LNCAP (cell line): ENCODE results near the gene BCOR.

ENCODE experiments used
- CTCF ChIP-seq: fragments of 450-650 bp; IDR thresholded peaks from 2 replicates; pipeline ENCODE4 v1.5.1; 2017; ENCODE audit warnings: mild to moderate bottlenecking

Gene BCOR

GRCh38 chrX:40100537-40101429 is 3.0 kb upstream of the BCOR start:
- TF ChIP-seq CTCF = no peak

GRCh38 chrX:40100141-40100536 is 2.4 kb upstream of the BCOR start:
- no peak for TF ChIP-seq CTCF

DNA sequence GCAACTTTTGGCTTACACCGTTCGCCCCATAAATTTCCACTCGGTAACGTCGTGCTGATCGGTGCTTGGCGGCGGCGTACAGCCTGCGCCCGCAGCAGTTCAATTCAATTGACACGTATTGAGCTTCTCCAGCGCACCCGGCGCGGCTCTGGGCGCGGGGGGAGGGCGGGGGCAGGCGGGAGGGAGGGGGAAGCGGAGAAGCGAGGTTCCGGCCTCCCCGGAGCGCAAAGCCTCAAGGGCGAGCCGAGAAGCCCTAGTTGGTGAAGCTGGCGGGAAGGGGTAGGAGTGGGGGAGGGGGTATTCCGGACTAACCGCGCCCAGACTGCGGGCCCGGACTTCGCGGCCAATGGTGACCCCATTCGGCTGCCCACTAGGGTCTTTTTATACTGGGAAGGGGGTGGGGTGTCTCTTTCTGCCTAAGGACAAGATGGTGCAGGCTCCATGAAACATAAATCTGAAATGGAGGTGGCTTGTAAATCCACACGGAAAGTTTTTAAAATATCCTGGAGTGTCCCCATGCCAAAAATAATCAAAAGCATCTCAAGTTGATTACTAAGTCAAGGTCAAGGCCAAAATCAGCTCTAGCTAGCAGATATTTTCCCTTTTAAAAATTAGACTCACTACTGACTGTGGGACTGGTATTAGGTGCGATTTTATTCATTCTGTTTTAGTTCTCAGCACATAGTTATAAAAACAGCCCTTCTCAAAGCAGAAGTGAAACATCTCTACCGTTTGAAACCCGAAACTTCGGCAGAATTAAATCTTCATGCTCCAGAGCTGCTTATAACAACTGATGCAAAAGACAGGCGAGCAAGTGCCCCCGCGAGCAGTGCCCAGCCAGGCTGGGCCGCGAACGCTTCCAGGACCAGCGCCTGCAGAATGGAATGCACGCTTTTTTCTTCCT is 1.5 kb upstream of the BCOR start:
- TF ChIP-seq CTCF = no peak

DNA sequence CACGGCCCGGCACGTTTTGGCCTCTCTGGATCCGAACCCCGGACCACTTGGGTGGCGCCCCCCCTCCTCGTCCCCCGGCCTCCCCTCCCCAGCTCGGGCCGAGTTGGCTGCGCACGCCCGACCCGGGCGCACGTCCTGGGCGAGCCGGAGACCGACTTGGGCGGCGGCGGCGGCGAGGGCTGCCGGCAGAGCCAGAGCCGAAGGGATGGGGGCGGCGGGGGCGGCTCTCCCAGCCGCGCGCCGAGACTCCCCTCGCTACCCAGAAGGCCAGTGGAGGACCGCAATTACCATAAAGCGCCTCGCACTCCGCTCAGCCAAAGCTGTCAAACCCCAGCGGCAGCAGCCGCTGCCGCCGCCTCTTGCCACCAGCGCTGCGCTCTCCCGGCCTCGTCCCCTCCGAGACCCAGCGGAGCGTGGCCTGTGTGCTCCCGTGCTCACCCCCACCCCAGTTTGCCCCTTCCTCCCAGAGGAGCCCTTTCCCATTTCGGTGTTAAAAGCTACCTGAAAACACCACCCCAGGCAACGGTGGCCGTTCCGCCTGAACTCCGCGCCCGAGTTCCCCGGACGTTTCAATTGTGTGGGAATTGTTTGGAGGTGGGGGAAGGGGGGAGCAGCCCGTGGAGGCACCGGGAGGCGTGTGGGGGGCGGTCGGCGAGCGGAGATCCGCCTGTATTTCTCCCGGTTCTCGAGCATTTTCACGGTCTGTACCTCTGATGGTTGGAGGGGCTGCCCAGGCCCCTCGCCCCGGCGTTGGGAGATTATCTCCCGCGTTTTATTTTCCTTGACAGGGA is 701 bp upstream of the BCOR start:
- TF ChIP-seq CTCF = no peak

DNA sequence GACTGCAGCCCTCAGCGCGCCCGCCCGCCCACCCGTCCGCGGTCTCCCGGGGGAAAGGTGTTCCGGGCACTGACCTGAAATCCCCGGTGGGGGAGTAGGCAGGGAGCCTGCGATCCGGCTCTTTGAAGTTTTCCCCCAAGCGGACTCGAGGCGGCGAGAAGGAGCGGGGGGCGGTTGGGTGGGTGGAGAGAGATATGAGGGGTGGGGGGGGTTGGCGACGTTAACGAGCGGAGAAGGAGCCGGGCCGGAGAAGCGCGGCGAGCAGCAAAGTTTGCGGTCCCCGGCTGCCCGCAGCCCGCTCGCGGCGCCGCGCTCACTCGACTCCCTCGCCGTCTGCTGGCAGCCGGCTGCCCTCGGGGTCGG is 636 bp downstream of the BCOR start:
- no peak for TF ChIP-seq CTCF

GRCh38 chrX:40096395-40097091 is 1.2 kb downstream of the BCOR start:
- TF ChIP-seq CTCF = no peak
